Fibroblast of upper back skin (primary cell): ENCODE data around the gene GZMA.
A peak's percentile ranks its signal among the peaks of the same experiment; 100 is the strongest.

ENCODE experiments used
- DNase-seq: peaks from one replicate; pipeline ENCODE4 v3.0.0-alpha.2; 2013

Gene GZMA

GRCh38 chr5:55110217-55110616, 7.8 kb downstream of the GZMA start:
- no peak for DNase-seq

GRCh38 chr5:55113327-55113726, 10.9 kb downstream of the GZMA start:
- no peak for DNase-seq

- no peak for DNase-seq
These were observed 11.6 kb downstream of the GZMA start for GRCh38 chr5:55114061-55114460.

GRCh38 chr5:55123365-55123764, 20.9 kb downstream of the GZMA start:
- DNase-seq = no peak

- no peak for DNase-seq
These were observed 31.7 kb downstream of the GZMA start for GRCh38 chr5:55134053-55134722.

- peak; percentile 7 for DNase-seq
These were observed 34.1 kb downstream of the GZMA start for GRCh38 chr5:55136521-55136920.

- DNase-seq = no peak
These were observed 38.6 kb downstream of the GZMA start for GRCh38 chr5:55140908-55141665.

GRCh38 chr5:55141945-55142690, 39.7 kb downstream of the GZMA start:
- DNase-seq = no peak

- DNase-seq = no peak
These were observed 41.2 kb downstream of the GZMA start for GRCh38 chr5:55143624-55144023.

GRCh38 chr5:55146080-55146479, 43.6 kb downstream of the GZMA start:
- no peak for DNase-seq

- DNase-seq = peak; percentile 84
These were observed 44.2 kb downstream of the GZMA start for GRCh38 chr5:55146543-55147151.

GRCh38 chr5:55149308-55149795, 46.9 kb downstream of the GZMA start:
- DNase-seq = peak; percentile 8

GRCh38 chr5:55151923-55152842, 49.7 kb downstream of the GZMA start:
- DNase-seq = peak; percentile 77

- peak; percentile 79 for DNase-seq
These were observed 52.4 kb downstream of the GZMA start for GRCh38 chr5:55154873-55155272.
